ENCODE results near the gene NOP58. TPM values are rescaled to one million over a fixed set of nuclear protein-coding genes. Genes with fewer than 3 reads are reported as not detected.

The NOP58 gene
- total RNA-seq, 1 experiment from 2014 or later, result 136 TPM

- ATAC-seq (no peak), DNase-seq (ENCODE audit: low read depth, low spot score) (no peak)
- Histone ChIP-seq H3K9me2 (ENCODE audit: insufficient read depth) (no peaks in the 10 kb centered on the region), H3K9ac (ENCODE audit: low read length) (no peak overlapping the region), H3K4me3 (replicated peaks in 1 of 2; ENCODE audit: low read depth in 1 of 2, low read length in 2 of 2) (no peak overlapping the region), H3K27ac (ENCODE audit: low read depth, low read length) (no peak overlapping the region), H3K27me3 (ENCODE audit: insufficient read depth, low read length) (no peaks in the 10 kb centered on the region), H4K20me1 (ENCODE audit: insufficient read depth) (peaks cover 13% of the 10 kb centered on the region; the same call in 1 of the 2 replicates), H3K36me3 (ENCODE audit: control insufficient read depth in 1 of 2, insufficient read depth in 2 of 2, low read length in 2 of 2) (peaks cover 7 to 10% of the 10 kb centered on the region in 2 experiments; a peak in 2 of 4 replicates), H3K79me2 (ENCODE audit: insufficient read depth, low read length) (peaks cover 92% of the 10 kb centered on the region), H3K4me2 (ENCODE audit: low read length) (no peak overlapping the region), H2AFZ (ENCODE audit: low read depth, low read length, poor library complexity, severe bottlenecking) (no peak overlapping the region), H3K4me1 (ENCODE audit: control insufficient read depth in 1 of 2, insufficient read depth in 2 of 2, low read length in 2 of 2) (0 out of 4 replicates have a peak, but pooled peaks cover 0 to 2% of the 10 kb centered on the region in 2 experiments), H3K9me3 (ENCODE audit: control insufficient read depth in 1 of 2, insufficient read depth in 1 of 2, low read depth in 1 of 2, low read length in 2 of 2) (no peaks in the 10 kb centered on the region)
- ChIA-PET RAD21 (ENCODE audit: low non-redundant PET in 1 of 2, low total read pairs in 2 of 2, uncharacterized antibody in 2 of 2, unreplicated experiment in 2 of 2) (no interaction called here), CTCF (no interaction called here), POLR2A (no interaction called here)
- intact Hi-C loops (cut with micrococcal nuclease), result no loop called here
- no peak for TF ChIP-seq EZH2 (IDR thresholded peaks at IDR 0.05)
- TF ChIP-seq CBX3 (IDR thresholded peaks at IDR 0.05; ENCODE audit: low read depth), result no peak
- TF ChIP-seq CTCF (IDR thresholded peaks at IDR 0.05 in 2 of 3, conservative IDR thresholded peaks at IDR 0.05 in 1 of 3; ENCODE audit: borderline replicate concordance in 1 of 3, insufficient read depth in 1 of 3, low read depth in 2 of 3, low read length in 2 of 3), result no peak
- TF ChIP-seq SRF (IDR thresholded peaks at IDR 0.05; ENCODE audit: low read depth), result no peak
- no peak for TF ChIP-seq ZFX (IDR thresholded peaks at IDR 0.05)
- TF ChIP-seq TCF7L2 (IDR thresholded peaks at IDR 0.05; ENCODE audit: borderline replicate concordance, extremely low read depth, insufficient read depth, insufficient read length), result no peak
- TF ChIP-seq SP1 (IDR thresholded peaks at IDR 0.05; ENCODE audit: low read depth), result no peak
- TF ChIP-seq SIN3A (IDR thresholded peaks at IDR 0.05; ENCODE audit: low read depth), result no peak
- no peak for TF ChIP-seq EZH2phosphoT487 (IDR thresholded peaks at IDR 0.05; ENCODE audit: borderline replicate concordance)
- no peak for TF ChIP-seq CEBPB (IDR thresholded peaks at IDR 0.05; ENCODE audit: low read depth)
- TF ChIP-seq RAD21 (IDR thresholded peaks at IDR 0.05; ENCODE audit: low read depth), result no peak
- no peak for TF ChIP-seq POLR2A (IDR thresholded peaks at IDR 0.05; ENCODE audit: borderline replicate concordance, extremely low read depth, insufficient read depth, insufficient read length)
- TF ChIP-seq ATF3 (IDR thresholded peaks at IDR 0.05), result no peak
- TF ChIP-seq FOSL1 (IDR thresholded peaks at IDR 0.05; ENCODE audit: low read depth), result no peak
- no TSS peak for BruUV-seq (replicated peaks)
Measured at GRCh38 chr2:202221873-202222272, 43.7 kb upstream of the NOP58 start.

Measured in HCT116 (cell line).